Endometrial microvascular endothelial cells (primary cell): Measurements from ENCODE around the gene P2RX1. TPM values are rescaled to one million over a fixed set of nuclear protein-coding genes. Genes with fewer than 3 reads are reported as not detected.
"Not testable (repeated sequence)": the region's sequence is repeated elsewhere in the genome, so short reads cannot be mapped to it uniquely, and the experiment has no call there.

Experiments used
- in situ Hi-C: cut with HindIII; loops from 2 replicates; pipeline ENCODE4 v1.10.0; 2017; ENCODE audit warnings: low sequenced_read_pairs, low pct_unique_long_range_greater_than_20kb; ENCODE audit errors: inconsistent ontology term
- total RNA-seq: library from RNA; depleted of rRNA; stranded (reverse); fragments of >200 nt; gene quantifications from one replicate; pipeline ENCODE4 v1.2.3, GENCODE V29; 2015; ENCODE audit errors: inconsistent ontology term

P2RX1 gene
- total RNA-seq, 1 donor from 2014 or later: not detected

DNA sequence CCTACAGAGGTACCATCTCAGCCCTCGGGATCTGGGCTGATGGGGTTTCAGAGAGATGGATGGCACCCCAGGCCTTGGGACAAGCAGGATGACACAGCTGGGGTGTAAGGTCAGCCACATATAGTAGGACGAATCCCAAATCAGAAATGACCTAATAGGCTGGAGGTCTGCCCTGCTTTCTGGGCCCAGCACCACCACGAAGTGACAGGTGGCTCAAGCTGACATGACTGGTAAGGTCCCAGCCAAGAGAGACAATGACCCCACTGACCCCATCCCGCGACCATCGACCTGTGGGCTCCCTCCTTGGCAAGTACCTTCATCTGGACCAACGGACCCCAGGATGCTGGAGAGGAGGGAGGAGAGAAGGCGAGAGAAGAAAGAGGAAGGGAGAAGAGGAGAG, 39.0 kb downstream of the P2RX1 start:
- in situ Hi-C loops: no loop called here

DNA sequence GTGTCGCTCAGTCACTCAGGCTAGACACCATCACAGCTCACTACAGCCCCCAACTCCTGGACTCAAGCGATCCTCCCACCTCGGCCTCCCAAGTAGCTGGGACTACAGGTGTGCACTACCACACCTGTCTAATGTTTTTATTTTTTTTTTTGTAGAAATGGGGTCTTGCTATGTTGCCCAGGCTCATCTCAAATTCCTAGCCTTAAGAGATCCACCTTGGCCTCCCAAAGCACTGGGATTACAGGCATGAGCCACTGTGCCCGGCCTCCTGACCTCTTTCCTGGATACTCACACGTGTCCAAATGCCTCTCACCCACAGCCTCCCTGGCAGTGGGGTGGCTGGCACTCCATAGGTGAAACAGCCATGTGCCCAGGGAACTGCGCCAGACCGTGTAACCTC, 40.9 kb downstream of the P2RX1 start:
- in situ Hi-C loops: no loop called here

DNA sequence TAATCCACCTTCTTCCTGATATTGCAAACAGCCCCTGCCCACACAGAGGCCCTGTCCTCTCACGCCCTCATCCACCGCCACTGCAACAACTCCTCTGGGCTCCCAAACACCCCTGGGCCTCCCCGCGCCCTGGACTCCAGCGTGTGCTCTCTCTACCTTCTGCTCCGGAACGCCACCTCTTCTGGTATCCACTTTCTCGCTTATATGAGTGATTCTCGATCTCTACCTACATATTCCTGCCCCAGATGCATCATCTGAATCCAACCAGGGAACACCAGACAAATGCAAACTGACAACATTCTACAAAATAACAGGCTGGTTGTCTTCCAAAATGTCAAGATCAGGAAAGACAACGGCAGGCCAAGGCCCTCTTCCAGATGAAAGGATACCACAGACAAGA, 42.4 kb downstream of the P2RX1 start:
- in situ Hi-C loops: no loop called here

DNA sequence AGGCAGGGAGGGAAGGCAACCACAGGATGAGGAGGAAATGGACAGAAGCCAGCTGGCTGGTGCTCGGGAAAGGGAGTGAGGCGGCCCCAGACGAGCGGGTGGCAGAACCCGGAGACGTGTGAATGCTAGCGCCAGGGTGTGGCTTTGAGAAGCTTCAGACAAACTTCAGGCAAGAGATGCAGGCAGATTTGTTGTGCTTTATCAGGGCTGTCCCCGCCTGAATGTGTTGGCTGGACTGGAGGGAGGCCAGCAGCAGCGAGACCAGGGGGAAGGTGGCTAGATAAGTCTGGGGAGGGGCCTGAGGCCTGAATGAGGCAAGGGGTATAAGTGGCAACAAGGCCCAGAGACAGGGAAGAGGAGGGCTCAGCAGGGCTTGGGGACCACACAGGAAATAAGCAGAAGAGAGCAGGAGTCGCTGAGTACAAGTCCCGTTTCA, 45.4 kb downstream of the P2RX1 start:
- in situ Hi-C loops: no loop called here

DNA sequence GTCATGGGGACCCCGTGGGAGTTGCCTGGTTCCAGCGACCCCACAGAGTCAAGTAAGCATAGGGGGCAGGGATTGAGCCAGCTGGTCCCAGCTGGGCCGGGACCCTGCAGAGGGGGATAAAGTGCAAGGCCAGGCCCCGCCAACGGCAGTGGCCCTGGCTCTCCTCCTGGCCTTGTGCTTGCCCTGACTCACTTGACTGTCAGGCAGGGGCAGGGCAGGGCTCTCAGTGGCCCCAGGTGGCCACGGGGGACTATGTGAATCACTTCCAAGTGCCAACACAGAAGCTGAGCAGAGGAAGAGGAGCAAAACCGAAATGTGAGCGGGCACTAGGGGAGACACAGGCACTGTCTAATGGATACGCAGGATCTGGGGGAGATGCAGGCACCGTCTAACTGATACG, 48.7 kb downstream of the P2RX1 start:
- in situ Hi-C loops: no loop called here

DNA sequence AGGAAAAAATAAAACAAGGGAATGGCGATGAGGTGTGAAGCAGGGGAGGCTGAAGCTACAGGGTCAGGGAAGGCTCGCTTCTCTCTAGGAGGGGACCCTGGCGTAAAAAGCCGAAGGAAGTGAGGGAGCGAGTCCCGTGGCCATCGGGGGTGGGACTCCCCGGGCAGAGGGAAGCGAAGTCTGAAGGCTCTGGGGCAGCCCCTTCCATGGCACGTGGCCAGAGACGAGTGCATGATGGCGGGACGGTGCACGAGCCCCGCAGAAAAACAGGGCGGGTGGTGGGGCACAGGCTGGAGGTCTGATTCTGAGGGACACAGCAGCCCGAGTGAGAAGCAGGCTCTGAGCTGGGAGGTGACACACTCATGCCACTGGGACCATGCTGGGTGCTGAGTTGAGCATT, 49.2 kb downstream of the P2RX1 start:
- in situ Hi-C loops: no loop called here

DNA sequence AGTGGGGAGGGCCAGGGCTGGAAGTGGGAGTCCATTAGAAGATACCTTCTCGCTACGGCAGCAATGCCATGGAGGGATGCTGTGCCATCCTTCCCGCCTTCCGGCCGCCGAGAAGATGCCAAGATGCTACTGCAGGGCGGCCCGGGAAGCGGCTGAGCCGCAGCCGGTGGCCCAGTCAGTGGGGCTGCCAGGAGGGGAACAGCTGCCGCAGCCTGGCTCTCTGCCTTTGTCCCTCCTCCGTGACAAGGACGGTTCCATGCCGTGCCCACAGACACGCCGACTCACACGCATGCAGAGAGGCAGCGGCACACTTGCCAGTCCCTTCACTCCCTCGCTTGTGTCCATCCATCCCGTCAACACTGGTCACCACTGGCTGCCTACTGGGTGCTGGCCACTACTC, 50.0 kb downstream of the P2RX1 start:
- in situ Hi-C loops: no loop called here

DNA sequence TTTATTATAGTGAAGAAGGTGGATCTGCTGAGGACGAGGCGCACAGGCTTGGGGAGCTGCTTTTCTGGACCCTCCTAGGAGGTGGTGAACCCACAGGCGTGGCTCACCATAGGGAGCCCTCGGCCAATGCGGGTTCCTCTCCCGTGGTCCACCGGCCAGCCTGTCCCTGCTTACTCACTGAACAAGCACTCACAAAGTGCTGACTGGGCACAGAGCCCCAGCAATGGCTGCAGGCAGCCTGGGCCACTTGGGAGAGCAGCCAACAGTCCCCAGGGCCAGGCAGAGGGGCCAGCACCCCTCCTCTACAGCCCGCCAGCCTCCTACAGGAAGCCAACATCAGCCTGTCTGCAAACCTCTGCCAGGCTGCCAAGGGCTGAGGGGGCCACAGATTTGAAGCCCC, 51.1 kb downstream of the P2RX1 start:
- in situ Hi-C loops: no loop called here

DNA sequence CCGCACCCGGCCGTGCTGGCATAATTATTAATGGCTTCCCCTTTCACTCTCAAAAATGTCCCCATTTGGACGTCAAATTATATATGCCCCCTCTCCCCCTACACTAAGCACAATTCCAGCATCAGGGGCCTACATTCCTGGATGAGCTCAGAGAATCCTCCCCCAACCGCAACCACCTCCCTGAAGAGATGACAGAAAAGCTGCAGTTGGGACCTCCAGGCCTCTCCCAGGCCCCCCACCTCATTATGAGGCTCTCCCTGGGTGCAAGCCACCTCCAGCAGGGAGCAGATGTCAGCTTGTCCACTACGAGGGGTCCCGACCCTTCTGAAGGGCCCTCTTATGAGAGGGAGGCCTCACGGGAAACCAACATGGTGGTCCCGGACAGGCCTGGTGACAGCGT, 51.7 kb downstream of the P2RX1 start:
- in situ Hi-C loops: no loop called here

DNA sequence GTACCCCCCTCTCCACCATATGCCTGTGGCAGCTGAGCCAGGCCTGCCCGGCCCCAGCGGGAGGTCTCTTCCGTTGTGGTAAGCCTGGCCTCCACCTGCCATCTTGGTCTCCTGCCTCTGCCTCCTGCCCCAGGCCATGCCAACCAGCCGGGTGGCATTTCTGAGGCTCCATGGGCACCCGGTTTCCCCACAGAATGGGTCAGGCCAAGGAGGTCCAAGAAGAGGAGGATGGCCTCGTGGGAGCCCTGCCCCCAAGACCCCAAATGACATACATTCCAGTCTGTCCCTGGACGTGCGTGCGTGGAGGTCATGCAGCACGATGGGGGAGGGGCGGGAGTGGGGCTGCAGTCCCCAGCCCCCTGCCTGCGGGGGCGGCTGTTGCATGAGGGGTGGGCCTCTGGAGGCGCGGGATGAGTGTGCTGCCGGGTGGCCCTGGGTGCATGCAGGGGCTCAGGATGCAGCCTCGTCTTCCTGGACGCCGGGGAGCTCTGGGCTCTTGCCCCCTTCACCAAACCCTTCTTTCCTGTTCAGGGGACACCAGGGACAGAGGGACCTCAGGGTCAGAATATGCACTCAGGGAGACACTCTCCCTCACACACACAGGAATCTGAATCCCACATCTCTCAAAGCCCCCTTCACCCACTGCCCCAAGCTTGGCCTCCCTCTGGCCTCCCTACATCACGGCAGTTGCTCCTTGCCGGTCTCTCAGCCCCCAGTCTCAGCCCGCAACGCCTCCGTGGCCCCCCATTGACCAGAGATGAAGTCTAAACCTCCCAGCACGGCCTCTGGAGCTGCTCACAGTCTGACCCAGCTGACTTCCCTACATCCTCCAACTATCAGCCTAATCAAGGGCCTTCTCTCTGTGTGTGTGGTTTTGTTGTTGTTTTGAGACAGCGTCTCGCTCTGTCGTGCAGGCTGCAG, 54.2 kb downstream of the P2RX1 start:
- in situ Hi-C loops: no loop called here

DNA sequence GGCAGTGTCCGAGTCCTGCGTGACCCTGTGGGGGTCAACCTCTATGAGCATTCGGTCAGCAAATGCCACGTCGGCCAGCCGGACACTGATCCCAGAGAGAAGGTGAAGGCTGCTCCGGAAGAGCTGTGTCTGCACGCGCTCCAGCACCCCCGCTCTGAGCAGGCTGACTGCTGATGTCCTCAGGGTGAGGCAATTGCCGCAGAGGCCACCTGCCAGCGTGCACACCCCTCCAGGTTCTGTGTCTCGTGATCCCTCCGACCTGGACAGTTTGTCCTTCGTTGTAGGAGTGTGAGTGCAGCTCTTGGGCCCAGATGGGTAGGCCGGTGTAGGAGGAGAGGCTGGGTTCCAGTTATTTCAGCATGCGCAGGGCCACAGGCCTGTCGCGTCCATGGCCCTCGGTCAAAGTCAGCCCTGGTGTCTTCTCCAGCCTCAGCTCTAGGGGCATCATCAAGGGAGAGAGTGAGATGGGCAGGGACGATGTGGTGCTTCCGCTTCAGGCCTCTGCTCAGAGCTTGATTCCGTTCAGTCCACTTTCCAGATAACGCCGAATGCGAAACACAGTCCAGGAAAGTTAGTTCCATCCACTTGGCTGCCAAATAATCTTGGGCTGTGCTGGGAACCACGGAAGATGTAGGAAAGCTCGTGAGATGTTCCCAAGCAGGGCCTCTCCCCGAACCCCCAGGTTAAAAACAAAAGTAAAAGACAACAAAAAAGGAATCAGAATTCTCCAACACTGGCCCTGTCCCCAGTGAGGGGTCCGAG, 55.1 kb downstream of the P2RX1 start:
- in situ Hi-C loops: no loop called here

DNA sequence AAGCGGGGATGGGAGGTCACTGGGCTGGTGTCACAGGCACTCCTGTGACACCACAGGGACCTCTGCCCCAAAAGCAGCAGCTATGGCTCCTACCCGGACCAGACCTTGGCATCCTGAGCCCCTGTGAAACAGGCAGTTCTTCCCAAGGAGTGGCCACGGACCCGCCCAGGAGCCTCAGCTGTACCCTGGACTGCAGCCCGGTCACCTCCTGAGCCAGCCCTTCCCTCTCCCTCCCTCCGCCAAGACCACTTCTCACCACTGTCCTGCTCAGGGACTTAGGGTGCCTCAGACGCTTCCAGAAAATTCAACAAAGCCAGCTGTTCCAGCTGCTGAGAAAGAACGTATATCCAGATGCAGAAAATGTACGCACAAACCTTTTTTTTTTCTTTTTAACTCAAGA, 56.3 kb downstream of the P2RX1 start:
- in situ Hi-C loops: no loop called here

DNA sequence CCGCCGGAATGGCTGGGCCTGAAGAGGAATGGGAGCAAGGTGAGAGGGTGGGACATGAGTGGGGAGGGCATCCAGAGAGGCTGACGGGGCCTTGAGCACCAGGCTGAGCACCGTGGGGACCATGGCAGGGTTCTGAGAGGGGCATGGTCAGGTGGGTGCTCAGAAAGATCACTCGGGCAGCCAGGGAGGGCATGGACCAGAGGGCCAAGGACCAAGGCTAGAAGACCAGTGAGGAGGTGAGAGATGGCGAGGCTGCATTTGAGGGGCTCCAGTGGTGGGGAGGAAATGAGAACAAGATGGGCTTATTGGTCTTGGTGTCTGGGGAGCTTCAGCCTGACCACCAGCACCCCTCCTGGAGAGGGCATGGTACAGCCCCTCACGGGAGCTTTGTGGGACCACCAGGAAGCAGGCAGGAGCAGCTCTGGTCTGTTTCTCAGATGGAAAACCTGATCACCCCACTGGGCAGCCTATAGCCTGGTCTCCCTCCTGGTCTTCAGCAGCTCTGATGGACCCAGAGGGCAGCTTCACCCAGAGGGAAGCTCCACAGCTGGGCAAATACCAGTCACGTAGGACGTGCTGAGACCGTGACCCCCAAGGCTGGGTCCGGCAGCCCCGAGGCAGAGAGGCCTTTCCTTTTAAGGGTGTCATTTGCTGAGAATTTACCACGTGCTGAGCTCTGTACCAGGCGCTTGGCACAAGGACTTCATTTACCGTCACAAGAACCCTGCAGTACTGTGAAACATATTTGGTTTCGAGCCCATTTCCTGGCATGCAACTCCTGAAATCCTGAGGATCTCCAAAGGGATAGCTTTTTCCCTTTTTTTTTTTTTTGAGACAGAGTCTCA, 58.8 kb downstream of the P2RX1 start:
- in situ Hi-C loops: no loop called here

DNA sequence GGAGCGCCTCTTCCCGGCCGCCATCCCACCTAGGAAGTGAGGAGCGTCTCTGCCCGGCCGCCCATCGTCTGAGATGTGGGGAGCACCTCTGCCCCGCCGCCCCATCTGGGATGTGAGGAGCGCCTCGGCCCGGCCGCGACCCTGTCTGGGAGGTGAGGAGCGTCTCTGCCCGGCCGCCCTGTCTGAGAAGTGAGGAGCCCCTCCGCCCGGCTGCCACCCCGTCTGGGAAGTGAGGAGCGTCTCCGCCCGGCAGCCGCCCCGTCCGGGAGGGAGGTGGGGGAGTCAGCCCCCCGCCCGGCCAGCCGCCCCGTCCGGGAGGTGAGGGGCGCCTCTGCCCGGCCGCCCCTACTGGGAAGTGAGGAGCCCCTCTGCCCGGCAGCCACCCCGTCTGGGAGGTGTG, 62.1 kb downstream of the P2RX1 start:
- in situ Hi-C loops: not testable (repeated sequence)

DNA sequence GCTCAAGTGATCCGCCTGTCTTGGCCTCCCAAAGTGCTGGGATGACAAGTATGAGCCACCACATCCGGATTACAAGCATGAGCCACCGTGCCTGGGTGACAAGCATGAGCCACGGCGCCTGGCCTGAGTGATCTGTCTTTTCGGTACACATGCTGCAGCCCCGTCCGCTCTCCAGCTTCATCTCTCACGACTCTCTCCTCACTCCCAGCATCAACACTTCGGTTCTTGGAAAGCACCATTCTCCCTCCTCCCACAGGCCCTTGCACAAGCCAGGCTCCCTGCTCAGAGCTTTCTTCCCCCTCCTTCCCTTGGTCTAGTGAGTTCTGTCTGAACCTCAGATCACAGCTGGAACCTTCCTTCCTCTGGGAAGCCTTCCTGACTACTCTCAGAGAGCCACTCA, 63.7 kb downstream of the P2RX1 start:
- in situ Hi-C loops: no loop called here

DNA sequence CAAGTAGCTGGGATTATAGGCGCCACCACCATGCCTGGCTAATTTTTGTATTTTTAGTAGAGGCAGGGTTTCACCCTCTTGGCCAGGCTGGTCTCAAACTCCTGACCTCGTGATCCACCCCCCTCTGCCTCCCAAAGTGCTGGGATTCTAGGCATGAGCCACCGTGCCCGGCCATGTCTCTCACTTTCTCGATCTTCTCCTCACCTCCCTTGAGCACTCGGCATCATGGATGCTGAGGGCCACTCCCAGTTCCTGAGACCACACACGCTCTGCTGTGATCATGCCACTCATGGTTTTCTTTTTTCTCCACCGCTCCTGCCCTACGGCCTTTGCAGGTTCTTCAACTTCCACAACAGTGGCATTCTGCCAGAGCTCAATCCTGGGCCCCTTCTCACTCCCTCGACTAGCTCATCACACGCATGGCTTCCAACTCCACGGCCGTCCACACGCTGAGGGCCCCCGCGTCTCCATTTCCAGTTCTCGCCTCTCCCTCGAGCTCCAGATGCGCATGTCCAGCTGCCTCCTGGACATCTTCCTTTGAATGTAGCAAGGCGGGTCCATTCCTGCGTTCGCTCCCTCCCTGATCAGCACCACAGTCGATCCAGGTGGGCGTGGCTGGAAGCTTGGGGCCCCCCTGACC, 64.7 kb downstream of the P2RX1 start:
- in situ Hi-C loops: no loop called here

DNA sequence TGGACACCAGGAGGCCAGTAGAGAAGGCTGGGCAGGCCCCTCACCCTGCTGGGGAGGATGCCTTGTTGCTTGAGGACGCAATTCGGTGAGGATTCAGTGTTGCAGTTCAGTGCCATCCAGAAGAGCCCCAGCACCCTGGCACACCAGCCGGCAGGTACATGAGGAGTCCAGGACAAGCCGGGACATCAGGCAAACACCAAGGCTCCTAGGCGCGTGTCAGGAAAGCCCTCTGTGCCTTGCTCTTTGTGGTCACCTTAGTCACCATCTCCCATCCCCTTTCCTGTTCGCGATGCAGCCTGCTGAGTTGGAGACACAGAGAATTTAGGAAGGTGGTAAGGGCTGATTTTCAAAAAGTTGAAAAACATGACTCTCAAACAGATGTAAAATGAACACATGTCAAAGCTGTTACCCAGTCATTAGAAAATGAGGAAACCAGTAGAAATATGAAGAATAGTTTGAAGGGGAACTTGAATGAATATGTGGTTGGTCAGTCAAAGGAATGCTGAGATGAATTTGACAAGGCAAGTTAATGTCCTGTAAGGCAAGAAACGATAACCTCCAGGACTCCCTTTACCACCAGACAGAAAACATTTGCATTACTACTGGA, 67.9 kb downstream of the P2RX1 start:
- in situ Hi-C loops: no loop called here

DNA sequence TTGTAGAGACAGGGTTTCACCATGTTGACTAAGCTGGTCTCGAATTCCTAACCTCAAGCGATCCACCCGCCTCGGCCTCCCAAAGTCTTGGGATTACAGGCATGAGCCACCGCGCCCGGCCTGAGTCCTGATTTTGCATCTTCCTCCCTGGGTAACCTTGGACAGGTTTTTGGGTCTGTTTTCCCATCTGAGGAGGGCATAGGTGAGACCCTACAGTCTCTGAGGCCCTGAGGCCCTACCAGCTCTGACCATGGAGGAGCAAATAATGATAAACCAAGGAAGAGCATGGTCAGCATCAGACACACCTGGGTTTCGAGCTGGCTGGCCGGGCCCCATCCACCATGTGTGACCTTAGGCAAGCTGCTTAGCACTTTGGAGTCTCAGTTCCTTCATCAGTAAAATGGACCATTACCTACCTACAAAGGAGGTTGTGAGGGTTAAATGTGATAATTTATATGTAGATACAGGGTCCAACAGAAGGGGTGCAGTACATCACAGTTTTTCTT, 69.0 kb downstream of the P2RX1 start:
- in situ Hi-C loops: no loop called here
